ENCODE data around the gene SCFD2. TPM values are rescaled to one million over a fixed set of nuclear protein-coding genes. Genes with fewer than 3 reads are reported as not detected.

SCFD2 gene
- polyA plus RNA-seq, 4 donors: 2.2 to 8.4 (median 5.6) TPM

DNA sequence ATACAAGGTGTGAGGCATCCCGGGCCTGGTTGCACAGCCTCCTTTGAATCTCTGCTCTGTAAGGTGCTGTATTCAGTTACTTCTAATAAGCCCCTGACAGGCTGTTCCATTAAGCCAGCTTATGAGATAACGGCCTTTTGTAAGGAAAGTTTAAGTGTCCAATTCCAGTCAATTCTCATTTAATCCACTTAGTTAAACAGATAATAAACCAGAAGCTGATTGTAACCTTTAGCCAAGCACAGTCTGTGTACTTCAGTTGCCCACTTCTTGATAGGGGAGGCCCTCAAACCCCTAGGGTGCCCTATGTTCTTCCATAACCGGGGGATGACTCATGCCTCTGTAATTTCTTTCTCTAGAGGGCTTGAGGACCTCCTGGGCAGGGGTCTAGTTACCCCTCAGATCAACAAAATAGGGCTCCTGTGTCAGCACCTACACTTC lies 440.3 kb downstream of the SCFD2 start:
- peaks cover 0 to 25% (median 0%) of the 10 kb centered on the region in 3 donors for H3K4me1 ChIP-seq (ENCODE audit: control insufficient read depth in 3 of 3, insufficient read depth in 2 of 3, low read depth in 1 of 3, low read length in 2 of 3)
- peak overlapping the region in 1 of 3 donors; percentile 69 for H3K27ac ChIP-seq (ENCODE audit: low read depth in 1 of 3, low read length in 2 of 3)
- DNase-seq (peak in 1 of 2 donors; percentile 68), FAIRE-seq (no peak)
- no peaks in the 10 kb centered on the region for H3K9me3 ChIP-seq (ENCODE audit: control insufficient read depth in 2 of 2, insufficient read depth in 1 of 2, low read depth in 1 of 2, low read length in 1 of 2)
- no peaks in the 10 kb centered on the region for H3K27me3 ChIP-seq (ENCODE audit: control insufficient read depth in 3 of 3, insufficient read depth in 3 of 3, low read length in 3 of 3)
- WGBS, 3 donors: 49 to 77% (median 60%) methylated on average over 3 of the region's 3 CpGs
- no peak overlapping the region for H3K4me3 ChIP-seq (ENCODE audit: low read depth in 1 of 3, low read length in 3 of 3)
- H3K36me3 ChIP-seq (ENCODE audit: control insufficient read depth in 3 of 3, insufficient read depth in 2 of 3, low read depth in 1 of 3, low read length in 3 of 3): no peaks in the 10 kb centered on the region

DNA sequence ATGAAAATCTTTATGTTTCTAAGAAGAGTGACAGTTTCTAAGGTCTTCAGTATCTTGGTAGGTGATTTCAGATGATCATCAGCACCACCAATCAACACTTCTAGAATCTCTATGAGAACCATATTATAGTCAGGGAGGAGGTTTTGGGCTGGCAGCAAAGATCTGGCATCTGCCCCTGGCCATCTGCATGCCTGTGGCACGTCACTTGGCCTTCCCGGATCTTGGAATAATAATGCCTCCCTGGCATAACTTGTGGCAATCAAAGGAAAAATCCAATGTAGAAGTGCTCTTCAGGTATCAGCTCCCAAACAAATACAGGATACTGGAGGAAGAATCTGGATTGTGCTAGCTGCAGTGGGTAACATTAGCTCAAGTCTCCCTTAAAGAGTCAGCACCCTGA lies 446.4 kb downstream of the SCFD2 start:
- FAIRE-seq (no peak), DNase-seq (no peak)
- Histone ChIP-seq H3K4me1 (ENCODE audit: control insufficient read depth in 3 of 3, insufficient read depth in 2 of 3, low read depth in 1 of 3, low read length in 2 of 3) (peaks cover 0 to 16% (median 0%) of the 10 kb centered on the region in 3 donors), H3K27me3 (ENCODE audit: control insufficient read depth in 3 of 3, insufficient read depth in 3 of 3, low read length in 3 of 3) (no peaks in the 10 kb centered on the region), H3K36me3 (ENCODE audit: control insufficient read depth in 3 of 3, insufficient read depth in 2 of 3, low read depth in 1 of 3, low read length in 3 of 3) (no peaks in the 10 kb centered on the region), H3K9me3 (ENCODE audit: control insufficient read depth in 2 of 2, insufficient read depth in 1 of 2, low read depth in 1 of 2, low read length in 1 of 2) (no peaks in the 10 kb centered on the region), H3K4me3 (ENCODE audit: low read depth in 1 of 3, low read length in 3 of 3) (no peak overlapping the region), H3K27ac (ENCODE audit: low read depth in 1 of 3, low read length in 2 of 3) (no peak overlapping the region)
- WGBS, 3 donors: 94 to 96% (median 95%) methylated on average over 2 of the region's 2 CpGs

DNA sequence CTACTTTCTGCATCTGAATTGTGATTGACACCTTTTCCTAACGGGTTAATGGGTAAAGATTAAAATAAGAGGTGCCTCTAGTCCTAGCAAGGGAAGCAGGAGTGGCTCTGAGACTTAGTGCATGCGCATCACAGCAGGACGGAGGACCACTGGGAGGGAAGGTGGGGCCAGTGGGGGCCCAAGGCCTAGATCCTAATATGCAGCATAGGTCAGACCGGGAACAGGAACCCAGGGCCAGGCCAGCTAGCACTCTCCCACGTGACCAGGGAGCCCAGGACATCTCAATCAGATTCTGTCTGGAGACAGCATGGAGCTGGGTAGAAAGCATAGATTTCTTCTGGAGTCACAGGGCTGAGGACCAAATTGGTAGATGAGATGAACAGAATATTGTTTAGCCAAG lies 448.0 kb downstream of the SCFD2 start:
- Histone ChIP-seq H3K9me3 (ENCODE audit: control insufficient read depth in 2 of 2, insufficient read depth in 1 of 2, low read depth in 1 of 2, low read length in 1 of 2) (no peaks in the 10 kb centered on the region), H3K4me3 (ENCODE audit: low read depth in 1 of 3, low read length in 3 of 3) (no peak overlapping the region), H3K27ac (ENCODE audit: low read depth in 1 of 3, low read length in 2 of 3) (no peak overlapping the region), H3K4me1 (ENCODE audit: control insufficient read depth in 3 of 3, insufficient read depth in 2 of 3, low read depth in 1 of 3, low read length in 2 of 3) (peaks cover 0 to 24% (median 9%) of the 10 kb centered on the region in 3 donors), H3K27me3 (ENCODE audit: control insufficient read depth in 3 of 3, insufficient read depth in 3 of 3, low read length in 3 of 3) (no peaks in the 10 kb centered on the region), H3K36me3 (ENCODE audit: control insufficient read depth in 3 of 3, insufficient read depth in 2 of 3, low read depth in 1 of 3, low read length in 3 of 3) (no peaks in the 10 kb centered on the region)
- 92 to 95% (median 95%) methylated on average over 5 of the region's 5 CpGs for WGBS, 3 donors
- DNase-seq: no peak
- no peak for FAIRE-seq

DNA sequence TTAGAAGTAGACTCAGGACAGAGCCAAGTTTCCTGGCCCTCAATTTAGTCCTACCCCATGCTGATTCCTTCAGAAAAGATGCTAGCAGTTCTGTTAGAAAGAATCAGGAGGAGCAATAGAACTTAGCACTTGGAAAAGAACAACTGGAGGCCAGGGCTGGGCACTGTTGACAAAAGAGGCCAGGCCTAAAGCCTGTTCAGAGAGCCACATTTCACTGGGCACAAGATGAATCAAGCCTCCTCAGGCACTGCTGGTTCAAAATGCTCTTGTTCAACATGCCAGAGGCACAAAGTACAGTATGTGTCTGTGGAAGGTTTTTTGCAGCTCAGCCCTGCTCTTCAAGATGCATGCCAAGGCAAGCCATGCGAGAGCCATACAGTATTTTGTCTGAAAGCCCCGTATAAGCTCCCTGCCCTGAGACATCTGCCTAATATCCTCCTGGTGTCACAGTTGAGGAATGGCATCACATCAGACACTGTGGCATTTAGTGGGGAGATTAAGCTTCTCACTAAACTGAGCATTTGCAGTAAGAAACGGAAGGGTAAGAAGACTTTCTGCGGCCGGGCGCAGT lies 450.0 kb downstream of the SCFD2 start:
- Histone ChIP-seq H3K4me1 (ENCODE audit: control insufficient read depth in 3 of 3, insufficient read depth in 2 of 3, low read depth in 1 of 3, low read length in 2 of 3) (peaks cover 0 to 29% (median 11%) of the 10 kb centered on the region in 3 donors), H3K9me3 (ENCODE audit: control insufficient read depth in 2 of 2, insufficient read depth in 1 of 2, low read depth in 1 of 2, low read length in 1 of 2) (no peaks in the 10 kb centered on the region), H3K27me3 (ENCODE audit: control insufficient read depth in 3 of 3, insufficient read depth in 3 of 3, low read length in 3 of 3) (no peaks in the 10 kb centered on the region), H3K27ac (ENCODE audit: low read depth in 1 of 3, low read length in 2 of 3) (no peak overlapping the region), H3K36me3 (ENCODE audit: control insufficient read depth in 3 of 3, insufficient read depth in 2 of 3, low read depth in 1 of 3, low read length in 3 of 3) (no peaks in the 10 kb centered on the region), H3K4me3 (ENCODE audit: low read depth in 1 of 3, low read length in 3 of 3) (no peak overlapping the region)
- DNase-seq: peak in 1 of 2 donors; percentile 12
- WGBS, 3 donors: 80 to 92% (median 88%) methylated on average over 6 of the region's 6 CpGs
- no peak for FAIRE-seq

DNA sequence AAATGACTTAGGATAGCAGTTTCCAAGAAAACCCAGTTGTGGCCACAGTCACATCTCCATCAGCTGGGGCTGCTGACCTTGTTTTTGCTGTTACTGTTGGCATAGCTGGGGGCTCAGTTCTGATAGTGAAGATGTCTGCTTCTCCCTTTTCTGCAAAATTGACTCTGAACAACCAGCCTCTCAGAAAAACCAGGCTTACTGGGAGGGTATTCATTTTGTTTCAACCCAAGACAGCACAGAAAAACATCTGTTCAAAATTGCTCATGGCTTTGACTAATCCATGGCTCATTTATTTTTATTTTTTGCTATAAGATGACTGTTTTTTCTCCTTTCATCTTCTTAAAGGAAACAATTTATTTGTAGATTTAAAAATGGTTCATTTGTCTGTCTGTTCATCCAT lies 450.7 kb downstream of the SCFD2 start:
- no peaks in the 10 kb centered on the region for H3K36me3 ChIP-seq (ENCODE audit: control insufficient read depth in 3 of 3, insufficient read depth in 2 of 3, low read depth in 1 of 3, low read length in 3 of 3)
- no peak for FAIRE-seq
- peaks cover 0 to 29% (median 11%) of the 10 kb centered on the region in 3 donors for H3K4me1 ChIP-seq (ENCODE audit: control insufficient read depth in 3 of 3, insufficient read depth in 2 of 3, low read depth in 1 of 3, low read length in 2 of 3)
- DNase-seq: no peak
- H3K9me3 ChIP-seq (ENCODE audit: control insufficient read depth in 2 of 2, insufficient read depth in 1 of 2, low read depth in 1 of 2, low read length in 1 of 2): no peaks in the 10 kb centered on the region
- H3K27ac ChIP-seq (ENCODE audit: low read depth in 1 of 3, low read length in 2 of 3): no peak overlapping the region
- H3K4me3 ChIP-seq (ENCODE audit: low read depth in 1 of 3, low read length in 3 of 3): no peak overlapping the region
- no peaks in the 10 kb centered on the region for H3K27me3 ChIP-seq (ENCODE audit: control insufficient read depth in 3 of 3, insufficient read depth in 3 of 3, low read length in 3 of 3)

DNA sequence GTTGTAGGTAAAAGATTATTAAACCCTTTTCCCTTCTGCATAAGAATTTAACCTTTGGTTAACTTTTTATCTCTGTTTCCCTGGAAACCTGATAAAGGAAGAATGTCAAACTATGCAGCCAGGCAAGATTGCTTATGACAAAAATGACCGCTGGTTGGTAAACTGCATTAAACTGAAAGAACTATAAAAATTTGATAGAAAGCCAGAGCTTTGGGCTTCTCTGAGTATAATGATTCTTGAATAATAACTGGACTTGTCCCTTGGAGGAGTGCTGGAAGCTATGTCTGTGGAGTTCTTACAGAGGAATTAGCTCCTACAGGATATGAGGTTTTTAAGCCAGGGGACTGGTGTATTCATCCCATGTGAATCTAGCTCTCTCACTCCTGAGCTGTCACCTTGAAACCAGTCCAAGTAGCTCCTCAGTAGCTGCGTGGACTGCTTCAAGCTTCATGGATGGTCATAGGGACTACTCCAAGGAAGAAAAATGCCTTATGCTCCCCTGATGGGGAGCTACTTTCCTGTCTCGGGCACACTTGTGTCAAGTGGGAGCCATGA lies 451.7 kb downstream of the SCFD2 start:
- WGBS, 3 donors: 34 to 57% (median 57%) methylated on average over 3 of the region's 3 CpGs
- H3K36me3 ChIP-seq (ENCODE audit: control insufficient read depth in 3 of 3, insufficient read depth in 2 of 3, low read depth in 1 of 3, low read length in 3 of 3): no peaks in the 10 kb centered on the region
- no peaks in the 10 kb centered on the region for H3K9me3 ChIP-seq (ENCODE audit: control insufficient read depth in 2 of 2, insufficient read depth in 1 of 2, low read depth in 1 of 2, low read length in 1 of 2)
- no peak overlapping the region for H3K4me3 ChIP-seq (ENCODE audit: low read depth in 1 of 3, low read length in 3 of 3)
- DNase-seq: peak; percentile 65 to 73
- H3K27me3 ChIP-seq (ENCODE audit: control insufficient read depth in 3 of 3, insufficient read depth in 3 of 3, low read length in 3 of 3): no peaks in the 10 kb centered on the region
- H3K4me1 ChIP-seq (ENCODE audit: control insufficient read depth in 3 of 3, insufficient read depth in 2 of 3, low read depth in 1 of 3, low read length in 2 of 3): peaks cover 0 to 29% (median 11%) of the 10 kb centered on the region in 3 donors
- FAIRE-seq: no peak
- peak overlapping the region in 1 of 3 donors; percentile 69 for H3K27ac ChIP-seq (ENCODE audit: low read depth in 1 of 3, low read length in 2 of 3)

DNA sequence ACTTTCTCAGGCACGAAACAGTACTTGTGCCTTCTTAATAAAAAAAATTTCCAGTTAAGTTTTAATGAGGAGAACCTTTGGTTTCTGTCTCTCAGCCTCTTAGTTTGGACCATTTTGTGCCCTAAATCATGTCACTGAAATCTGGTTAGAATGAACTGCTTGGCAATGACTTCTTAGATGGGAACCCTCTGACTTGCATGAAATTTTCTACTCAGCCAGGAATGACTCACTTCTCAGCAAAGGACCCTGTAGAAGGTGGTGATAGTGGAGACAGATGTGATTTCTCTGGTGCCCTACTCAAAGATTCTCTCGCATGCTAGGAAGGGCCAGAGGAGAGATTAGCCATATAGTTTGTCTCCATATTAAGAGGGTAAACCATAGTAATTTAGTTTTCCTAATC lies 453.3 kb downstream of the SCFD2 start:
- H3K27ac ChIP-seq (ENCODE audit: low read depth in 1 of 3, low read length in 2 of 3): no peak overlapping the region
- WGBS, 3 donors: 94 to 98% (median 95%) methylated on average over 2 of the region's 2 CpGs
- no peaks in the 10 kb centered on the region for H3K36me3 ChIP-seq (ENCODE audit: control insufficient read depth in 3 of 3, insufficient read depth in 2 of 3, low read depth in 1 of 3, low read length in 3 of 3)
- no peak for FAIRE-seq
- peaks cover 0 to 29% (median 11%) of the 10 kb centered on the region in 3 donors for H3K4me1 ChIP-seq (ENCODE audit: control insufficient read depth in 3 of 3, insufficient read depth in 2 of 3, low read depth in 1 of 3, low read length in 2 of 3)
- no peak for DNase-seq
- H3K4me3 ChIP-seq (ENCODE audit: low read depth in 1 of 3, low read length in 3 of 3): no peak overlapping the region
- no peaks in the 10 kb centered on the region for H3K9me3 ChIP-seq (ENCODE audit: control insufficient read depth in 2 of 2, insufficient read depth in 1 of 2, low read depth in 1 of 2, low read length in 1 of 2)
- no peaks in the 10 kb centered on the region for H3K27me3 ChIP-seq (ENCODE audit: control insufficient read depth in 3 of 3, insufficient read depth in 3 of 3, low read length in 3 of 3)

DNA sequence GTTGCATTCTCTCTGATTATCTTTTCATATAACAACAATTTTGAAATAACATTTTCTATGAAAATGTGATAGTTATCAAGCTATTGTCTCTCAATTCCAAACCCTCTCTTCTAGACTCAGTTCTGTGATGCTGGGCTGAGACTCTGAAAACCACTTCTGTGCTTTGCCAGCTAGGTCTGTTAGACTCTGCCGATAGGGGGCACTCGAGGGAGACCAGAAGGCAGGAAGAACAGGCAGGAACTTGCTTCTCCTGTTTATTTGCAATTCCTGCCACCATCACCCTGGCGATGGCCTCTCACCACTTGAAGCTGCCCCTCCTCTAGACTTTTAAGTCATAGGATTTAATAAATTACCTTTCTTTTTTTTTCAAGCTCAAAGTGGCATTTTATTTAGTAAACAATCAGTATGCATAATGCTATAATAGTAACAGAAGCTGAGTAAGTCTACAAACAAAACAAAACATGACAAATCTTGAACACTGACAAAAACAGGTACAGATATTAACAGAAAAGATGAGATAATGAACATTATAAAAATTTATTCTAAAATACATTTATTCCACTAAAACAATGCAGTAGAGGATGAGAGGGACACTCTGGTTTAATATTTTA lies 454.1 kb downstream of the SCFD2 start:
- no peak for FAIRE-seq
- Histone ChIP-seq H3K9me3 (ENCODE audit: control insufficient read depth in 2 of 2, insufficient read depth in 1 of 2, low read depth in 1 of 2, low read length in 1 of 2) (no peaks in the 10 kb centered on the region), H3K36me3 (ENCODE audit: control insufficient read depth in 3 of 3, insufficient read depth in 2 of 3, low read depth in 1 of 3, low read length in 3 of 3) (no peaks in the 10 kb centered on the region), H3K27ac (ENCODE audit: low read depth in 1 of 3, low read length in 2 of 3) (no peak overlapping the region), H3K4me1 (ENCODE audit: control insufficient read depth in 3 of 3, insufficient read depth in 2 of 3, low read depth in 1 of 3, low read length in 2 of 3) (peaks cover 0 to 29% (median 11%) of the 10 kb centered on the region in 3 donors), H3K4me3 (ENCODE audit: low read depth in 1 of 3, low read length in 3 of 3) (no peak overlapping the region), H3K27me3 (ENCODE audit: control insufficient read depth in 3 of 3, insufficient read depth in 3 of 3, low read length in 3 of 3) (no peaks in the 10 kb centered on the region)
- DNase-seq: peak; percentile 78 to 84
- WGBS, 3 donors: 6 to 11% (median 11%) methylated on average over 3 of the region's 3 CpGs

All from small intestine (tissue), 7 donors.